H9 (cell line): Measurements from ENCODE around the gene BLOC1S3. TPM values are rescaled to one million over a fixed set of nuclear protein-coding genes. Genes with fewer than 3 reads are reported as not detected.

ENCODE experiments used
- DNase-seq: peaks from one replicate; pipeline ENCODE4 v3.0.0-alpha.2; 2017
- H2AFZ ChIP-seq: one replicate; pipeline ENCODE4 v1.6.1; 2013; ENCODE audit warnings: mild to moderate bottlenecking, low read length, control low read depth, moderate library complexity
- H2AK5ac ChIP-seq: 2 replicates; pipeline ENCODE4 v1.6.1; 2013; ENCODE audit warnings: low read length, control low read depth, mixed read lengths; ENCODE audit not compliant: insufficient read length
- H2BK120ac ChIP-seq: one replicate; pipeline ENCODE4 v1.6.1; 2013; ENCODE audit warnings: low read depth, mild to moderate bottlenecking, low read length, control low read depth, inconsistent platforms; ENCODE audit not compliant: poor library complexity, severe bottlenecking
- H2BK12ac ChIP-seq: 2 replicates; pipeline ENCODE4 v1.6.1; 2013; ENCODE audit warnings: low read length, control low read depth, mixed read lengths, low read depth; ENCODE audit not compliant: insufficient read length
- H2BK15ac ChIP-seq: 2 replicates; pipeline ENCODE4 v1.6.1; 2013; ENCODE audit warnings: low read depth, low read length, control low read depth
- H2BK20ac ChIP-seq: one replicate; pipeline ENCODE4 v1.6.1; 2013; ENCODE audit warnings: low read depth, mild to moderate bottlenecking, low read length, control low read depth, inconsistent platforms; ENCODE audit not compliant: poor library complexity, severe bottlenecking
- H2BK5ac ChIP-seq: 2 replicates; pipeline ENCODE4 v1.6.1; 2013; ENCODE audit warnings: low read length, control low read depth, mixed read lengths; ENCODE audit not compliant: insufficient read length
- H3K14ac ChIP-seq: 2 replicates; pipeline ENCODE4 v1.6.1; 2013; ENCODE audit warnings: low read length, control low read depth; ENCODE audit not compliant: insufficient read depth
- H3K18ac ChIP-seq: 2 replicates; pipeline ENCODE4 v1.6.1; 2013; ENCODE audit warnings: low read depth, mild to moderate bottlenecking, mixed read lengths, low read length, control low read depth; ENCODE audit not compliant: insufficient read length
- H3K23ac ChIP-seq: 2 replicates; pipeline ENCODE4 v1.6.1; 2013; ENCODE audit warnings: low read length, control low read depth, mixed read lengths, low read depth; ENCODE audit not compliant: insufficient read length
- H3K23me2 ChIP-seq: 2 replicates; pipeline ENCODE4 v1.6.1; 2013; ENCODE audit warnings: low read depth, mild to moderate bottlenecking, mixed read lengths, low read length, control low read depth; ENCODE audit not compliant: insufficient read length, poor library complexity, severe bottlenecking
- H3K27ac ChIP-seq: 2 replicates; pipeline ENCODE4 v1.5.1; 2013; ENCODE audit warnings: low read length, control low read depth, mixed read lengths, low read depth; ENCODE audit not compliant: insufficient read length
- H3K27me3 ChIP-seq: 2 replicates; pipeline ENCODE4 v1.6.1; 2013; ENCODE audit warnings: low read length, control low read depth, inconsistent platforms; ENCODE audit not compliant: insufficient read depth
- H3K4ac ChIP-seq: 2 replicates; pipeline ENCODE4 v1.6.1; 2013; ENCODE audit warnings: low read depth, mild to moderate bottlenecking, control low read depth, inconsistent platforms, low read length, moderate library complexity
- H3K4me1 ChIP-seq: 2 replicates; pipeline ENCODE4 v1.6.1; 2013; ENCODE audit warnings: low read length, control low read depth, inconsistent platforms; ENCODE audit not compliant: insufficient read depth
- H3K4me2 ChIP-seq: 2 replicates; pipeline ENCODE4 v1.6.1; 2013; ENCODE audit warnings: low read length, control low read depth, mixed read lengths; ENCODE audit not compliant: insufficient read length, insufficient read depth
- H3K56ac ChIP-seq: 2 replicates; pipeline ENCODE4 v1.6.1; 2013; ENCODE audit warnings: low read depth, mild to moderate bottlenecking, mixed read lengths, low read length, control low read depth; ENCODE audit not compliant: insufficient read length
- H3K79me1 ChIP-seq: 2 replicates; pipeline ENCODE4 v1.6.1; 2013; ENCODE audit warnings: low read depth, mild to moderate bottlenecking, moderate library complexity, low read length, control low read depth, inconsistent platforms; ENCODE audit not compliant: insufficient read depth, poor library complexity, severe bottlenecking
- H3K79me2 ChIP-seq: 2 replicates; pipeline ENCODE4 v1.6.1; 2013; ENCODE audit warnings: low read length, control low read depth, inconsistent platforms; ENCODE audit not compliant: insufficient read depth
- H3K9ac ChIP-seq: 2 replicates; pipeline ENCODE4 v1.6.1; 2013; ENCODE audit warnings: low read length, control low read depth, mixed read lengths; ENCODE audit not compliant: insufficient read length; ENCODE audit errors: extremely low read depth
- H3K9me3 ChIP-seq: one replicate; pipeline ENCODE4 v1.6.1; 2013; ENCODE audit warnings: low read depth, low read length, inconsistent platforms; ENCODE audit not compliant: control insufficient read depth
- H3T11ph ChIP-seq: one replicate; pipeline ENCODE4 v1.6.1; 2013; ENCODE audit warnings: mild to moderate bottlenecking, low read length, control low read depth, inconsistent platforms
- H4K20me1 ChIP-seq: one replicate; pipeline ENCODE4 v1.6.1; 2013; ENCODE audit not compliant: control insufficient read depth, insufficient read length, insufficient read depth
- H4K5ac ChIP-seq: 2 replicates; pipeline ENCODE4 v1.6.1; 2013; ENCODE audit warnings: low read depth, mild to moderate bottlenecking, mixed read lengths, low read length, control low read depth; ENCODE audit not compliant: insufficient read length
- H4K8ac ChIP-seq: replicated peaks from 2 replicates; pipeline ENCODE4 v1.6.1; 2013; ENCODE audit warnings: low read length, control low read depth, mixed read lengths, low read depth; ENCODE audit not compliant: insufficient read length
- H4K91ac ChIP-seq: 2 replicates; pipeline ENCODE4 v1.6.1; 2013; ENCODE audit warnings: low read depth, mild to moderate bottlenecking, moderate library complexity, mixed read lengths, low read length, control low read depth; ENCODE audit not compliant: insufficient read length
- H3K27ac Mint-ChIP-seq, 3 experiments: 2 replicates in 2 of 3; 3 replicates in 1 of 3; pipeline ENCODE4 v1.8.0; 2020 to 2021; ENCODE audit warnings: mixed read lengths in 3 of 3, mild to moderate bottlenecking in 1 of 3, moderate library complexity in 1 of 3
- H3K27me3 Mint-ChIP-seq: 2 replicates; pipeline ENCODE4 v1.8.0; 2021; ENCODE audit warnings: low read depth, mild to moderate bottlenecking, moderate library complexity, mixed read lengths
- H3K36me3 Mint-ChIP-seq, 3 experiments: 2 replicates in 2 of 3; 3 replicates in 1 of 3; pipeline ENCODE4 v1.8.0; 2020 to 2021; ENCODE audit warnings: low read depth in 3 of 3, mixed read lengths in 3 of 3; ENCODE audit not compliant: insufficient read depth in 1 of 3
- H3K4me1 Mint-ChIP-seq, 2 experiments: 2 replicates each; pipeline ENCODE4 v1.8.0; 2020; ENCODE audit warnings: mixed read lengths in 2 of 2
- H3K4me3 Mint-ChIP-seq, 2 experiments: 2 replicates in 1 of 2; 3 replicates in 1 of 2; pipeline ENCODE4 v1.8.0; 2020 to 2021; ENCODE audit warnings: mild to moderate bottlenecking in 2 of 2, mixed read lengths in 2 of 2, moderate library complexity in 1 of 2
- H3K9me3 Mint-ChIP-seq, 2 experiments: 2 replicates in 1 of 2; 3 replicates in 1 of 2; pipeline ENCODE4 v1.8.0; 2020; ENCODE audit warnings: mild to moderate bottlenecking in 2 of 2, mixed read lengths in 2 of 2, moderate library complexity in 1 of 2
- WGBS: extraction: QIAGEN DNeasy Blood & Tissue Kit; methylation state at CpG from one replicate; pipeline ENCODE4 v1.1.7; 2013; ENCODE audit warnings: missing lambda C conversion rate, low lambda C conversion rate, mixed read lengths; ENCODE audit not compliant: insufficient read length; ENCODE audit errors: extremely low coverage; 5-methylcytosine and 5-hydroxymethylcytosine counted together
- total RNA-seq: library from RNA; stranded (reverse); gene quantifications from 2 replicates; pipeline ENCODE4 v1.2.1, GENCODE V29; 2021
- TF ChIP-seq, protein P1 (sequence below): fragments of 200-600 bp; sonication (generic); conservative IDR thresholded peaks from 3 replicates; pipeline ENCODE4 v1.8.0; 2021; ENCODE audit warnings: antibody characterized with exemption, mild to moderate bottlenecking

The BLOC1S3 gene
- total RNA-seq, 1 experiment from 2014 or later = 9.2 TPM

DNA sequence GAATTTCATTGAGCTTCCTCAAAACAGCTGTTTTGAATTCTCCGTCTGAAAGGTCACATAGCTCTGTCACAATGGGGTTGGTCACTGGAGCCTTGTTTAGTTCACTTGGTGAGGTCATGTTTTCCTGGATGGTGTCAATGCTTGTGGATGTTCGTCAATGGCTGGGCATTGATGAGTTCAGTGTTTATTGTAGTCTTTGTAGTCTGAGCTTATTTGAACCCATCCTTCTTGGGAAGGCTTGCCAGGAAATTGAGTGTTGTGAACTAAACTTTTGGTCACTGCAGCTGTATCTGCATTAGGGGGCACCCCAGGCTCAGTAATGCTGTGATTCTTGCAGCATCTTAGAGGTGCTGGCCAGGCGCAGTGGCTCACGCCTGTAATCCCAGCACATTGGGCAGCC lies 22.0 kb downstream of the BLOC1S3 start:
- no peak overlapping the region for H2BK20ac ChIP-seq
- H3K27me3 ChIP-seq = no peaks in the 10 kb centered on the region
- Mint-ChIP-seq H3K36me3 (no peaks in the 10 kb centered on the region), H3K4me1 (0 out of 4 replicates have a peak, but pooled peaks cover 0 to 2% of the 10 kb centered on the region in 2 experiments), H3K4me3 (no peak overlapping the region), H3K9me3 (no peaks in the 10 kb centered on the region), H3K27ac (no peak overlapping the region), H3K27me3 (peaks cover 37% of the 10 kb centered on the region)
- no peak overlapping the region for H2AK5ac ChIP-seq
- H3K79me2 ChIP-seq = no peaks in the 10 kb centered on the region
- H3K23me2 ChIP-seq = no peaks in the 10 kb centered on the region
- H3K79me1 ChIP-seq = no peaks in the 10 kb centered on the region
- no peaks in the 10 kb centered on the region for H3K4me1 ChIP-seq
- no peak overlapping the region for H3K4me2 ChIP-seq
- H3K9me3 ChIP-seq = no peaks in the 10 kb centered on the region
- H2BK5ac ChIP-seq = no peak overlapping the region
- H2AFZ ChIP-seq = no peak overlapping the region
- TF ChIP-seq, protein P1, sequence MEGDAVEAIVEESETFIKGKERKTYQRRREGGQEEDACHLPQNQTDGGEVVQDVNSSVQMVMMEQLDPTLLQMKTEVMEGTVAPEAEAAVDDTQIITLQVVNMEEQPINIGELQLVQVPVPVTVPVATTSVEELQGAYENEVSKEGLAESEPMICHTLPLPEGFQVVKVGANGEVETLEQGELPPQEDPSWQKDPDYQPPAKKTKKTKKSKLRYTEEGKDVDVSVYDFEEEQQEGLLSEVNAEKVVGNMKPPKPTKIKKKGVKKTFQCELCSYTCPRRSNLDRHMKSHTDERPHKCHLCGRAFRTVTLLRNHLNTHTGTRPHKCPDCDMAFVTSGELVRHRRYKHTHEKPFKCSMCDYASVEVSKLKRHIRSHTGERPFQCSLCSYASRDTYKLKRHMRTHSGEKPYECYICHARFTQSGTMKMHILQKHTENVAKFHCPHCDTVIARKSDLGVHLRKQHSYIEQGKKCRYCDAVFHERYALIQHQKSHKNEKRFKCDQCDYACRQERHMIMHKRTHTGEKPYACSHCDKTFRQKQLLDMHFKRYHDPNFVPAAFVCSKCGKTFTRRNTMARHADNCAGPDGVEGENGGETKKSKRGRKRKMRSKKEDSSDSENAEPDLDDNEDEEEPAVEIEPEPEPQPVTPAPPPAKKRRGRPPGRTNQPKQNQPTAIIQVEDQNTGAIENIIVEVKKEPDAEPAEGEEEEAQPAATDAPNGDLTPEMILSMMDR = peak; percentile 77
- no peak overlapping the region for H3K9ac ChIP-seq
- H3K18ac ChIP-seq = no peak overlapping the region
- no peak overlapping the region for H3K4ac ChIP-seq
- no peaks in the 10 kb centered on the region for H4K20me1 ChIP-seq
- H3T11ph ChIP-seq = no peak overlapping the region
- H2BK12ac ChIP-seq = no peak overlapping the region
- H4K8ac ChIP-seq = no peak overlapping the region
- H2BK120ac ChIP-seq = no peak overlapping the region
- no peak overlapping the region for H3K23ac ChIP-seq
- no peak overlapping the region for H3K14ac ChIP-seq
- no peak overlapping the region for H2BK15ac ChIP-seq
- H4K91ac ChIP-seq = no peak overlapping the region
- H3K56ac ChIP-seq = no peak overlapping the region
- H3K27ac ChIP-seq = no peak overlapping the region
- peak; percentile 73 for DNase-seq
- WGBS = no CpG with 5 or more reads among the region's 4 CpGs
- no peak overlapping the region for H4K5ac ChIP-seq
